Raji (cell line): Measurements from ENCODE around the gene SRSF5.

Source experiments
- POLR2A ChIP-seq: IDR thresholded peaks from 2 replicates; pipeline ENCODE4 v1.6.1; 2011; ENCODE audit warnings: low read depth, low read length, control low read depth; ENCODE audit not compliant: insufficient read depth

SRSF5 gene

DNA sequence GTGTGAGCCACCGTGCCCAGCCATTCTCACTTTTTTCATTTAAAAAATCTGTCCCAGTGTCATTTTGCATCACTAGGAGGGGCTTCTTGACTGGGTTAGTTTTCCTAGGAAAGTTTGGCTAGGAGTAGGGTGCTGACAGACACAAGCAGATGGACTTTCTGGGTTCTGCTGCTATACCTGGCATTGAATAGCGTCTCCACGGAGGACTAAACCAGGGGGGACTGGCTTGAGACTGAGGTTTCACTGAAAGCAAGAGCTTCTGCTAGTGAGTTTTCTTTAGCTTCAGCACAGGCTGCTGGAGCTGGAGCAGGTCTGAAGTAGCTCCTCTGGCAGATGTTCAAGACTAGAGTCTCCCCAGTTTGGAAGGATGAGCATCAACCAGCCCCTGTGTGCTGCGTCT lies 28.7 kb downstream of the SRSF5 start:
- TF ChIP-seq POLR2A: no peak

DNA sequence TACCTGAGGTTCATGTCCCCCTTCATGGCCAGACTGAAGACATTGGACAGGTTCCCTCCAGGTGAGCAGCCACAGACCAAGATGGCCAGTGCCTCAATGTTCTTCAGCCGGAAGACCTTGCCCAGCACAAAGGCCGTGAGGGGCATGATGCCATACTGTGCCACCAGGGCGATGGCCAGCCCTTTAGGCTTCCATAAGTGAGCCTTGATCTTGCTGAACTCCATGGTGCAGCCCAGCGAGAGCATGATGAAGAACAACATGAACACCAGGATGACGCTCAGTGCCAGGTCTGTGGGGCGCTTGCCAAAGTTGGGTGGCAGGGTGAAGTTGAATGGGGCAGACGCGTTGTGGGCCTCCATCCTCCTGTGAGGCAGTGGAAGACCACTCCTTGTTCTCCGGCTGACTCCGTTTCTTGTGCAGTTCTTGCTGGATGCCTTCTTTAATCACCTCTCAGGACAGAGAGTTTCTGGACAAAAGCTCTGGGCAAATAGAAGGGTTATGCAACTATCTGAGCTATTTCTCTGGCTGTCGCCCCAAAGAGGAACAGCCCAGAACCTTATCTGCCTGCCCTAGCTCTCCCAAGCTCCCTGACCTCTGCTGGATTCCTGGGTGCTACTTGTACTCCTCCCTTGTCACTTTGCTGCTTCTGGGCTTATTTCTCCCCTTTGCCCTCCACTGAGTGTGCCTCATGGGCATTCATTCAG lies 30.0 kb downstream of the SRSF5 start, which contains the start of gene SLC10A1:
TSS of gene SLC10A1 (minus strand) at position 445 of the 704 bp plus-strand sequence. CDS start at position 359, 86 bp downstream.
- TF ChIP-seq POLR2A: no peak

DNA sequence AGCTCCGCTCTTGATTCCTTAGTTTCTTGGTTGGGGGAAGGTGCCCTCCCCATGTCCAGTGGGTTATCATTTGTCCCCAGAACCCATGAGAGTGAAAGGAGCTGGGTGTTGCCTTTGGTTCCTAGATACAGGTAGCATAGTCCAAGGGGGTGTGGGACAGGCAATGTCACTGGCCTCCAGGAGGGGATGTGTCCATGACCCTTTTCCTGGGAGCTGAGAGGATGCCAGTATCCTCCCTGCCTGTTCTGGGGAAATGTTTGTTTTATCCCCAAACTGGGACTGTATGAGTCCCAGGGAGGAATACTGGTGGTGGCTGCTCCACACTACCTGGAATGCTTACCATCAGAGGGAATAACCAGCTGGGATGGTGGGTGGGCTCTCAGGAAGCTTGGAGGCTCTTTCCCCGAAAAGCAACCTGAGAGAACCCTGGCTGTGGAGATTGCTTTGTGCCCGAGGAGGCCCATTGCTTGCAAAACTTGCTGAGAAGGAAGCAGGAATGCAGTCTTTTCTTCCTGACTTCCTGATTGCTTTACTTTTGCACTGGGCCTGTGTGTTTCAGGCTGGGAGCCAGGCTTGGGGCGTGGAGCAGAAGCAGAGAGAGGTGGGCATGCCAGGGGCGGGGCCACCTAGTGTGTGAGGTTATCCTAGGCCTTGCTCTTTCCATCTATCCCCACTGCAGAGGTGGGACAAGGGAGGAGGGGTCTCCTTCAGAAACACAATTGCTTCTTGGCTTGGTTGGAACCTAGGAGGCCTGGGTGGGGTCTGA lies 30.8 kb downstream of the SRSF5 start:
- TF ChIP-seq POLR2A: no peak

DNA sequence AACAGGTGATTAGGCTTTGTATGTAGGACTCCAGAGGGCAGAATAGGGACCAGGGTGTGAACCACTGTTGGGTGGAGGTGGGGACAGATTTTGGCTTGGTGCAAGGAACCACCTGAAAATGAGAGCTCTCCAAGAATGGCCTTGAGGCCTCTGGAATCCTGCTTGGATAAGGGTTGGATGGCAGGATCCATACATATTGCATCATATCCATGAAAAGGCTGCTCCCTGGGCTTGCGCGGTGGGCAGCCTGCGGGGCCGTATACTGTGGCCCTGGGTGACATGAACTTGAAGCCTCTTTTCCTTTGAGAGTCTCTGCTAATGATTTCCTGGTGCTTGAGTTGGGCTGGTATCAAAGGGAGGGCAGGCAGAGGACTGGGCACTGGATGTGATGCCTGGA lies 31.4 kb downstream of the SRSF5 start:
- no peak for TF ChIP-seq POLR2A

DNA sequence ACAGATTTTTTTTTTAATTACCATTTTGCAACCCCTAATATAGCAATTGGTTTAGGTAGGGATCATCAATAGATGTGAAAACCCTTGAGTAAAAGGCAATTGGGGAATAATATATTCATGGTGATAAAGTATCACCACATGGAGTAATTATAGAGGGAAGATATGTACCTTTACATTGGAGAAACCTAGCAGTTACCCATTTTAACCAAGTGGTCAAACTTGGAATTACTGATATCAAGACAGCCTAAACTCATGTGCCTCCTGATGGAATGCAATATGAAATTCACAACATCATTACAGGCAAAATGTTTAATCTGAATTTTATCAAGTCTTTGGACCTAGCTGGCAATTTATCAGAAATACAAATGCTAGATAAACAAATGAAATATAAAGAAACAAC lies 36.8 kb downstream of the SRSF5 start:
- no peak for TF ChIP-seq POLR2A

DNA sequence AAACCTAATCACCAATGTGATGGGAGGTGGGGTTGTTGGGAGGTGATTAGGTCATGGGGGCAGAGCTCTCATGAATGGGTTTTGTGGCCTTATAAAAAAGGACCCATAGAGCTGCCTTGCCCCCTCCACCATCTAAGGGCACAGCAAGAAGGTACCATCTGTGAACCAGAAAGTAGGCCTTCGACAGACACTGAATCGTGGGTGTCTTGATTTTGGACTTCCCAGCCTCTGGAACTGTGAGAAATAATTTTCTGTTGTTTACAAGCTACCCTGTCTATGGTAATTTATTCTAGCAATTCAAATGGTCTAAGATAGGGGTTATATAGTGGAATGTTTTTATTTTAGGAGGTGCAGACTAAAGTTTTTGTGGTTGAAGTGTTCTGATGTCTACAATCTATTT lies 38.0 kb downstream of the SRSF5 start:
- TF ChIP-seq POLR2A: no peak

DNA sequence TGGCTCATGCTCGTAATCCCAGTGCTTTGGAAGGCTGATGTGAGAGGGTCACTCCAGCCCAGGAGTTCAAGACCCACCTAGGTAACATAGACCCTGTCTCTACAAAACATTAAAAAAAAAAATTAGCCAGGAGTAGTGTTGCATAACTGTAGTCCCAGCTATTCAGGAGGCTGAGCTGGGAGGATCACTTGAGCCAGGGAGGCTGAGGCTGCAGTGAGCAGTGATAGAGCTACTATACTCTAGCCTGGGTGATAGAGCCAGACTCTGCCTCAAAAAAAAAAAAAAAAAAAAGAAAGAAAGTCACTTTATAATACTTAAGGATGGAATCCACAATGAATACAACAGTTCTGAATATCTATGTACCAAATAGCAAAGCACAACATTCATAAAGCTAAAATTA lies 40.2 kb downstream of the SRSF5 start:
- no peak for TF ChIP-seq POLR2A

DNA sequence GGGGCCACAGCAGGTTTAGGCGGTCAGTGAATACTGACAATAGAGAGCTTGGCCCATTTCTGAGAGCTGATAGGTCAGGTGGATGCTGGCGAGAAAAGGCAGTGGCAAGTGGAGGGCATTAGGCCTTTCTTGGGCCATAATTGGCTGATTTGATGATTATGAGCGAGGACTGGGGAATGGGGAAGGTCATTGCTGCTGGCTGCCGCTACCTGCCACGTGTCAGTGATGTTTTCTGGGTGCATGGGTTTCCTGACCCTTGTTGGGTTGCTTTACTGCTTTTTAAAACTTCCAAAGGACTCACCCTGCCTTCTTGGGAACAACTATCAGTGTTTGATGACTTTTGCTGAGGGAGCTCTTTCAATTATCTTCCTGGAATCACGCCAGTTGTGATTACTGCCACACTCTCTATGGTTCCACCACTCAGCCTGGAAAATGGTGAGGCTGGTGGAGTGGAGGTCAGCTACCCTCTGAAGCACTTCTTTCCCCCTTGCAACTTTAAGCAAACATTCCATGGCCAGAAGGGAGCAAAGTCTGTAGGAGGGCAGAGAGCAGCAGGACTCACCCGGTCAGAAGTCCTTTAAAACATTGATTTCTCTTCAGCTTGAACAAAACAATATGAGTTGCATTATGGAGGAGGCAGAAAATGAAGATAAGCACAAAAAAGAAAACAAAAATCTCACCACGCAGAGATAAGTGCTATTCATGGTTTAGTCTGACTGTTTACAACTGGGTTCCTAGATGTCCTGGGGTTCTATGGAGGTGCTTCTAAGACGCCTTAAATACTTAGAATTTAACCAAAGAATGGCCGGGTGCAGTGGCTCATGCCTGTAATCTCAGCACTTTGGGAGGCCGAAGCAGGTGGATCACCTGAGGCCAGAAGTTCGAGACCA lies 42.2 kb downstream of the SRSF5 start:
- no peak for TF ChIP-seq POLR2A

DNA sequence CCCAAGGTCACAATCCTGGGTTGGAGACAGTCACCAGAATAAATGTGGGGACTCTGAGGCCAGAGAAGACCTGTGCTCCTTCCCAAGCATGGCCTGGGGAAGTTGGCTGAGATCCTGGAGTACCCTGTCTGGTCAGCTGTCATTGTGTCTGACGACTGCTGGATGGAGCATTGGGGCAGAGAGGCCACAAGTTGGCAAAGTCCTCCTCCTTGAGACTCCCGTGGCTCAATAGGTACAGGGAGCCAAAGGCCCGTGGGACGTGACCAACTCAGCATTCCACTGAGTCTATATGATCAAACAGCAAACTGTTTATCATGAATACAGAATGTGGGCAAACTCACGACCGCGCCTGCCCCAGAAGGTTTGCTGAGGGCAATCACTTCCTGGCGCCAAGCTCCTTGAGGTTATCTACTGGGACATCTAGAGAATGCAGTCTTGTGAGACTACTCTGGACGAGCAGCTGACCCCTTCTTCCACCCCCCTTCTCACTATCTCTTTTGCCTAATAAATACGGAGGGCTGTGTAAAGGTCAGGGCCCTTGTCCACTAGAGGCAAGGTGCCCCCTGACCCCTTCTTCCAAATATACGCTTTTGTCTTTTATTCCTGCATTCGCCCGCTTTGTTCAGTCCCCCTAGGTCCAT lies 44.4 kb downstream of the SRSF5 start:
- no peak for TF ChIP-seq POLR2A

DNA sequence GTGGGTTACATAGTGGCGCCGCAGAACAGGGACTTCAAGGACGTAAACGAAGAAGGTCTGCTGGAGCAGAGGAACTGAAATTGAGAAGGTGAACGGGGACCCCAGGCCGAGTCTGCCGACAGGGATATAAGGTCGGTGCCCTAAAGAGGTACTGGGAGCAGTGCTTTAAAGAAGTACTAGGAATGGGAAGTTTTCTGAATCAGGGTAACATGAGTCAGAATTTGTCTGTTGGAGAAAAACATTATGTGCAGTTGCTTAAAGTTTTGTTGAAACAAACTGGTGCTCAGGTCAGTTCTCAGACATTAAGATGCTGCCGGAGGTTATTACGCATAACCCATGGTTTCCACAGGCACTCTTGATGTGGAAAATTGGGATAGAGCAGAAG lies 44.9 kb downstream of the SRSF5 start:
- TF ChIP-seq POLR2A: no peak

DNA sequence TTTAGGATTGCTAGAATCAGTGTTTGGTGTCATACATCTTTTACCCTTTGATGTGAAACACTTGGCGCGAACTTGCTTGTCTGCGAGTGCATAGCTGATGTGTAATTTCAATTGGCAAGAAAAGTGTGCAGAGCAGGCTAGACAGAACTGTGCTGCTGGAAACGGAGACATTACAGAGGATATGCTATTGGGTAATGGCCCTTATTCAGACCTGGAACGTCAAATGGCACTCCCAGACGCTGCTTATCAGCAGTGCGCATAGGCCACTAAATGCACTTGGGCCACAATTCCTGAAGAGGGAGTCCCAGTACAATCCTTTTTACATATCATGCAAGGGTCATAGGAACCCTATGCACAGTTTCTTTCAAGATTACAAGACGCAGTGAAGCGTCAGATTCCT lies 45.8 kb downstream of the SRSF5 start:
- no peak for TF ChIP-seq POLR2A

DNA sequence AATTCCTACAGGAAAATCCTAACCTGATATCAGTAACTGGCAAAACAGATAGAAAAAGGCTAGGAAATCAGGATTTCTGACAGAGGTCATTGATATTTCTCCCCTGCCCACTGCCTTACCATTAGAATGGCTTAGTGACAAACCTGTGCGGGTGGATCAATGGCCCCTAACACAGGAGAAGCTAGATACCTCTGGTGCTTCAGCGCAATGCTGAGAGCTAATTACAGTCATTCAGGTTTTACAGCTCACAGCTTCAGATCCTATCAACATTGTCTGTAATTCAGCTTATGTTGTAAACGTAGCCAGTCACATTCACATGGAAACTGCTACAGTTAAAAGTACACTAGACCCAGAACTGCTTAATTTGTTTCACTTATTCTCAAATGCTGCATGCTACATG lies 47.5 kb downstream of the SRSF5 start:
- no peak for TF ChIP-seq POLR2A

DNA sequence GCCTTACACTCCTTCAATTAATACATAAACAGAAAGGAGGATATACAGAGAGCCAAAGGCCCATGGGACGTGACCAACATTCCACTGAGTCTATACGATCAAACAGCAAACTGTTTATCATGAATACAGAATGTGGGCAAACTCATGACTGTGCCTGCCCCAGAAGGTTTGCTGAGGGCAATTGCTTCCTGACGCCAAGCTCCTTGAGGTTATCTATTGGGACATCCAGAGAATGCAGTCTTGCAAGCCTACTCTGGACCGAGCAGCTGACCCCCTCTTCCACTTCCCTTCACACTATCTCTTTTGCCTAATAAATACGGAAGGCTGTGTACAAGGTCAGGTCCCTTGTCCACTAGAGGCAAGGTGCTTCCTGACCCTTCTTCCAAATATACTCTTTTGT lies 48.6 kb downstream of the SRSF5 start:
- no peak for TF ChIP-seq POLR2A

DNA sequence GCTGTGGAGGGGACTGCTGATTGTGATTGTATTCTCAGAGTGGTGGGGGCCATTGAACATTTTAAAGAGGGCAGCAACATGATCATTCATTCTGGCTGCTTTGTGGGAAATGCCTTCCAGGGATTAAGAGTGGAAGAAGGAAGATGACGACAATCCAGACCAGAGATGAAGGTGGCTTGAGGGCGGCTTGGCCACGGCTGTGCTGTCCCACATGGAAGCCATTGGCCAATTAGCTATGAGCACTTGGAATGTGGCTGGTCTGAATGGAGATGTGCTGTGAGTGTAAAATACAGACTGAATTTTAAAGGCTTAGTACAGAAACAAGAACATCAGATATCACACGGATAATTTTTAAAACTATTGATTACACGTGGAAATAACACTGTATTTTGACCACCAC lies 49.3 kb downstream of the SRSF5 start:
- no peak for TF ChIP-seq POLR2A

DNA sequence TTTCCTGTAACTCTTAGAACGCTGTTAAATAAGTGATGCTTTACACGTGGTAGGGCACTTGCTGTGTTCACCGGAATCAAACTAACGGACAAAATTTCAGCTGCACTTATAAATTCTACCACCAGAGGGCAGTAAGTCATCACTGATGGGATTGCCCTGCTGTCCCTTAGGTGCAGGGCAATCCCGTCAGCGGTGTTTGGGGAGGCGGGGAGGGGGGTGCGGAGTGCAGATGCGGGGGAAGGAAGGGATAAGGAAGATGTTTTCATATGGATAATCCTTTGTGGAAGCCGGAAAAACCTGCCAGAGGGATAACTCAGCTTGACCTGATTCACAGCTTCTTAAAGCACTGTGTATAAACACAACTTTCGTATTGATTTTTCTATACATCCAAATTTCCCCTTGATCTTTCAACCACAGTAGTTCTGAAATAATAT lies 51.8 kb downstream of the SRSF5 start:
- TF ChIP-seq POLR2A: no peak

DNA sequence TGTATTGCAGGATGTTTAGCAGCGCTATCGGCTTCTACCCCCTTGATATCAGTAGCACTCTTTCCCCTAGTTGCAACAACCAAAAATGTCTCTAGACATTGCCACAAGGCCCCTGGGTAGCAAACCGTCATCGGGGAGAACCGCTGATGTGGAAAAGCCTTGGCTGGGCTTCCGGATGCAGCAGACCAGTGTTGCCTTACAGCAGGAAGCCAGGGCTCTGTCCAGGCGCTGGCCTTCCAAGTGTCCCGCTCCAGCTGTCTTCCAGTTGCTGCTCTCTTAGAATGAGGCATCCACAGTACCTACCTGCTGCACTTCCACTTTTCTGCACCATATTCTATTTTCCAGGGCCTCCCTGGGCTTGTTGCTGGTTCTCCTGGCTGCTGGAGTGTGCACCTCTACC lies 52.7 kb downstream of the SRSF5 start:
- no peak for TF ChIP-seq POLR2A

DNA sequence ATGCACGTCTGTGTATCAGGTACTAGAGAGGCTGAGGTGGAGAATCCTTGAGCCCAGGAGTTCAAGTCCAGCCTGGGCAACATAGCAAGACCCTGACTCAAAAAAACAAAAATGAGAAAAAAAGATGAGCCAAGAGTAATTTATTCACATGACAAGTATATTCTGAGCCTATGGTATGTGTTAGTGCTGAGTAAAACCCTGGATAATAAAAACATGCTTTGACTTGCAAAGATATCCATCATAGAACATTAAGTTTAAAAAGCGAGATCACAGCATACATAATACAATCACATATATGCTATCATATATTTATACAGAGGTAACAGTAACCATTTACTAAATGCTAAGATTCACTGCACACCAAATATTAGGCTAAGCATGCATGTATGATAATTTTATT lies 54.0 kb downstream of the SRSF5 start:
- no peak for TF ChIP-seq POLR2A
